ENCODE results near the gene KLF1.

Gene KLF1

DNA sequence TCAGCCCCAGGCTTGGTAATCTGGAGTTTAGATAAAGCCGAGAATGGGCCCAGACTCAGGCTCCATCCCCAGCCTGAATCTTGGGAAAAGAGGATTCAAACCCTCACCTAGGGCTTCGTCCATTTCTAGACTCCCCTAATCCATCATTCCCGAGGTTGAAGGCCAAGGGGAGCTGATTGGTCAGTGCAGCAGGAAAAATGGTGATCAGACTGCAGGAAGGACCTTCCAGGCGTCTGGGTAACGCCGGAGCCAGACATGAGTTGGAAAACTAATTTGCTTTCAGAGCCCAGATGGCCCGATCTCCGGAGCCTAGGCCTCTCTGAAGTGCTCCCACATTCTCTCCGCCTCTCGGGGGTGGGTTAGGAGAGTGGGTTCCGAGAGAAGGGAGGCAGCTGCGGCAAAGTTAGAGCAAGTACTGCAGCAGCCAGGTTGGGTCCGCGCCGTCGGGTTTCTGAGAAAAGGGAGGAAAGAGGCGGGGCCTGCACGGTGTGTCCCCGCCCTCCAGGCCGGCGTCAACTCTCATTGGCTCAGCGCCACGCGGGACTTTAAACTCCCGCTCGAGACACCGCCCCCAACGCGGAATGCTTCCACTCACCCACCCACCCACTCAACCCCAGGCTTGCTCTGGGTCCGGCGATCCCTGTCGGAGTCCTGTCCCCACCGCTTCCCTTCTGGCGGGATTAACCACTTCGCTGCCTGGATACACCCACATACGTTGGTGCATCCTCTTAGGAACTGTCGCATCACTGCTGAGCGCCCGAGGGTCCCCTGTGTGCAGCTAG lies 51.8 kb downstream of the KLF1 start:
- no peak for DNase-seq

- DNase-seq: no peak
Measured at GRCh38 chr19:12834566-12834943, 52.4 kb downstream of the KLF1 start, which contains the start of gene RTBDN. RTBDN (minus strand) TSS chr19:12834579; CDS start chr19:12829979, 4,600 bp downstream.

All from NCI-H1694 (cell line).